Esophagus mucosa (tissue), 1 donor: Measurements from ENCODE around the gene IQUB. TPM values are rescaled to one million over a fixed set of nuclear protein-coding genes. Genes with fewer than 3 reads are reported as not detected.
"Not testable (repeated sequence)": the region's sequence is repeated elsewhere in the genome, so short reads cannot be mapped to it uniquely, and the experiment has no call there.

Source experiments
- ATAC-seq: fragments of 200-7000 bp; cut with Tn5 transposase; one replicate; pipeline ENCODE4 v1.9.1; 2020
- total RNA-seq: library from RNA; stranded (reverse); gene quantifications from one replicate; pipeline ENCODE4 v1.2.4, GENCODE V29; 2023
- donor health status: DM: yes; HTN: yes; CAD: no.

IQUB gene
- not detected for total RNA-seq

GRCh38 chr7:123534383-123535260 is at the start of gene IQUB:
IQUB (minus strand) TSS chr7:123534595; CDS start chr7:123512340, 22,255 bp downstream.
- ATAC-seq = peak; percentile 99

GRCh38 chr7:123583821-123584220 is 49.4 kb upstream of the IQUB start:
- no peak for ATAC-seq

GRCh38 chr7:123581162-123581459 is 46.7 kb upstream of the IQUB start:
- no peak for ATAC-seq

GRCh38 chr7:123580406-123581161 is 46.2 kb upstream of the IQUB start:
- ATAC-seq = no peak

- ATAC-seq = no peak
Observed at GRCh38 chr7:123579416-123579815, 45.0 kb upstream of the IQUB start.

- no peak for ATAC-seq
Observed at GRCh38 chr7:123573896-123574467, 39.6 kb upstream of the IQUB start.

- no peak for ATAC-seq
Observed at GRCh38 chr7:123573341-123573740, 38.9 kb upstream of the IQUB start.

- ATAC-seq = no peak
Observed at GRCh38 chr7:123571684-123572083, 37.3 kb upstream of the IQUB start.

GRCh38 chr7:123571187-123571586 is 36.8 kb upstream of the IQUB start:
- ATAC-seq = no peak

- ATAC-seq = peak; percentile 90
Observed at GRCh38 chr7:123570390-123571182, 36.2 kb upstream of the IQUB start.

- no peak for ATAC-seq
Observed at GRCh38 chr7:123569352-123570010, 35.1 kb upstream of the IQUB start.

GRCh38 chr7:123562121-123562520 is 27.7 kb upstream of the IQUB start:
- no peak for ATAC-seq

- ATAC-seq = no peak
Observed at GRCh38 chr7:123558289-123558874, 24.0 kb upstream of the IQUB start.

- ATAC-seq = peak; percentile 100
Observed at GRCh38 chr7:123557398-123558288, 23.2 kb upstream of the IQUB start, which contains the start of gene NDUFA5. NDUFA5 (minus strand) TSS chr7:123557818; CDS start chr7:123557795, 23 bp downstream.

GRCh38 chr7:123557016-123557397 is 22.6 kb upstream of the IQUB start:
- no peak for ATAC-seq

GRCh38 chr7:123555484-123555883 is 21.1 kb upstream of the IQUB start:
- no peak for ATAC-seq

- ATAC-seq = no peak
Observed at GRCh38 chr7:123553159-123553558, 18.8 kb upstream of the IQUB start.

GRCh38 chr7:123552641-123553040 is 18.2 kb upstream of the IQUB start:
- ATAC-seq = no peak

- ATAC-seq = not testable (repeated sequence)
Observed at GRCh38 chr7:123552134-123552533, 17.7 kb upstream of the IQUB start.

GRCh38 chr7:123548406-123548805 is 14.0 kb upstream of the IQUB start:
- no peak for ATAC-seq

GRCh38 chr7:123539871-123540270 is 5.5 kb upstream of the IQUB start:
- ATAC-seq = no peak
